Amniotic epithelial cell (primary cell): ENCODE data around the gene GCDH.
A peak's percentile ranks its signal among the peaks of the same experiment; 100 is the strongest.
"Not testable (repeated sequence)": the region's sequence is repeated elsewhere in the genome, so short reads cannot be mapped to it uniquely, and the experiment has no call there.

Experiments used
- DNase-seq: peaks from one replicate; pipeline ENCODE4 v3.0.0-alpha.2; 2010; ENCODE audit warnings: low read depth

Gene GCDH

GRCh38 chr19:12890787-12891552 lies at the start of gene GCDH:
Gene GCDH (plus strand): TSS chr19:12891160. CDS start chr19:12891305, 145 bp downstream.
- peak; percentile 99 for DNase-seq

- no peak for DNase-seq
Observed at GRCh38 chr19:12842511-12842910, 48.4 kb upstream of the GCDH start.

GRCh38 chr19:12843328-12843727 lies 47.6 kb upstream of the GCDH start:
- DNase-seq, result no peak

GRCh38 chr19:12843999-12844732 lies 46.8 kb upstream of the GCDH start:
- no peak for DNase-seq

GRCh38 chr19:12846613-12847012 lies 44.3 kb upstream of the GCDH start:
- not testable (repeated sequence) for DNase-seq

GRCh38 chr19:12847159-12848139 lies 43.5 kb upstream of the GCDH start:
- peak; percentile 65 for DNase-seq

GRCh38 chr19:12856653-12857052 lies 34.3 kb upstream of the GCDH start:
- DNase-seq, result no peak

- no peak for DNase-seq
Observed at GRCh38 chr19:12858041-12858928, 32.7 kb upstream of the GCDH start.

- no peak for DNase-seq
Observed at GRCh38 chr19:12859546-12859945, 31.4 kb upstream of the GCDH start.

GRCh38 chr19:12864143-12864542 lies 26.8 kb upstream of the GCDH start:
- no peak for DNase-seq

GRCh38 chr19:12864721-12865715 lies 25.9 kb upstream of the GCDH start:
- no peak for DNase-seq

- no peak for DNase-seq
Observed at GRCh38 chr19:12865746-12866415, 25.1 kb upstream of the GCDH start.

- DNase-seq, result no peak
Observed at GRCh38 chr19:12866416-12867119, 24.4 kb upstream of the GCDH start.

GRCh38 chr19:12867120-12868099 lies 23.6 kb upstream of the GCDH start:
- DNase-seq, result peak; percentile 39

GRCh38 chr19:12868540-12869112 lies 22.3 kb upstream of the GCDH start:
- DNase-seq, result peak; percentile 18

GRCh38 chr19:12871681-12872080 lies 19.3 kb upstream of the GCDH start:
- DNase-seq, result no peak

- DNase-seq, result no peak
Observed at GRCh38 chr19:12872255-12872654, 18.7 kb upstream of the GCDH start.
